Prostate gland (tissue), 2 donors: ENCODE measurements around the gene GRK3. TPM values are rescaled to one million over a fixed set of nuclear protein-coding genes. Genes with fewer than 3 reads are reported as not detected.

ENCODE experiments used
- DNase-seq: peaks from one replicate; pipeline ENCODE4 v3.0.0-alpha.2; 2019; ENCODE audit warnings: low spot score
- H3K27ac ChIP-seq, 2 donors: fragments of 200-600 bp; sonication (generic); 2 replicates each; pipeline ENCODE4 v1.5.1; 2017 to 2019
- H3K27me3 ChIP-seq: fragments of 200-600 bp; sonication (generic); replicated peaks from 2 replicates; pipeline ENCODE4 v1.5.1; 2019; ENCODE audit not compliant: insufficient read depth
- H3K36me3 ChIP-seq, 2 donors: fragments of 200-600 bp; sonication (generic); 1 replicate in 1 of 2; 2 replicates in 1 of 2; pipeline versions ENCODE4 v1.5.1 to v1.8.1; 2017 to 2019
- H3K4me1 ChIP-seq: fragments of 200-600 bp; sonication (generic); replicated peaks from 2 replicates; pipeline ENCODE4 v1.5.1; 2019
- H3K4me3 ChIP-seq, 2 donors: fragments of 200-600 bp; sonication (generic); 2 replicates each; pipeline ENCODE4 v1.5.1; 2017 to 2019
- H3K9me3 ChIP-seq: fragments of 200-600 bp; sonication (generic); 2 replicates; pipeline ENCODE4 v1.5.1; 2017
- POLR2A ChIP-seq: fragments of 450-650 bp; IDR thresholded peaks from one replicate; pipeline ENCODE4 v1.6.1; 2016; ENCODE audit warnings: antibody characterized with exemption, mild to moderate bottlenecking
- POLR2AphosphoS5 ChIP-seq: sonication (generic); formaldehyde crosslinking; IDR thresholded peaks from one replicate; pipeline ENCODE4 v1.6.1; 2017; ENCODE audit warnings: antibody characterized with exemption
- WGBS: methylation state at CpG from one replicate; pipeline ENCODE4 v1.1.5; 2018; 5-methylcytosine and 5-hydroxymethylcytosine counted together
- intact Hi-C: fragments of 100-400 bp; cut with DNase I; formaldehyde crosslinking; loops from one replicate; pipeline ENCODE4 v1.14.2; 2022
- total RNA-seq, 2 donors: library from RNA; depleted of rRNA; stranded (reverse); fragments of >200 nt; gene quantifications; one replicate each; pipeline ENCODE4 v1.1.0, GENCODE V29; 2016
- TF ChIP-seq, protein P1 (sequence below), 4 experiments: fragments of 200-600 bp in 2 of 4; fragments of 450-650 bp in 2 of 4; sonication (generic) in 2 of 4; IDR thresholded peaks; 1 replicate in 3 of 4; 2 replicates in 1 of 4; pipeline ENCODE4 v1.5.1; 2016 to 2019; ENCODE audit warnings: antibody characterized with exemption in 4 of 4, mild to moderate bottlenecking in 2 of 4, moderate library complexity in 2 of 4

Gene GRK3
- total RNA-seq, 2 donors from 2014 or later = 10.2 to 16.9 TPM

DNA sequence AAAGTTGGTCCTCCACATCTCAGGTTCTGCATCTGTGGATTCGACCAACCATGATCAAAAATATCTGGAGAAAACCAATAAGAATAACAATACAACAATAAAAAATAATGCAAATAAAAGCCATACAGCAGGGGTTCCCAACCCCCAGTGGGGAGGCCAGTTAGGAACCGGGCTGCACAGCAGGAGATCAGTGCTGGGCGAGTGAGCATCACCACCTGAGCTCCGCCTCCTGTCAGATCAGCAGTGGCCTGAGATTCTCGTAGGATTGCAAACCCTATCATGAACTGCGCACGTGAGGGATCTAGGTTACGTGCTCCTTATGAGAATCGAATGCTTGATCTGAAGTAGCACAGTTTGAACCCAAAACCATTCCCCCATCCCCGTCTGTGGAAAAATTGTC is 152.2 kb downstream of the GRK3 start:
- H3K27me3 ChIP-seq = no peaks in the 10 kb centered on the region
- H3K4me1 ChIP-seq = no peaks in the 10 kb centered on the region
- TF ChIP-seq, protein P1, sequence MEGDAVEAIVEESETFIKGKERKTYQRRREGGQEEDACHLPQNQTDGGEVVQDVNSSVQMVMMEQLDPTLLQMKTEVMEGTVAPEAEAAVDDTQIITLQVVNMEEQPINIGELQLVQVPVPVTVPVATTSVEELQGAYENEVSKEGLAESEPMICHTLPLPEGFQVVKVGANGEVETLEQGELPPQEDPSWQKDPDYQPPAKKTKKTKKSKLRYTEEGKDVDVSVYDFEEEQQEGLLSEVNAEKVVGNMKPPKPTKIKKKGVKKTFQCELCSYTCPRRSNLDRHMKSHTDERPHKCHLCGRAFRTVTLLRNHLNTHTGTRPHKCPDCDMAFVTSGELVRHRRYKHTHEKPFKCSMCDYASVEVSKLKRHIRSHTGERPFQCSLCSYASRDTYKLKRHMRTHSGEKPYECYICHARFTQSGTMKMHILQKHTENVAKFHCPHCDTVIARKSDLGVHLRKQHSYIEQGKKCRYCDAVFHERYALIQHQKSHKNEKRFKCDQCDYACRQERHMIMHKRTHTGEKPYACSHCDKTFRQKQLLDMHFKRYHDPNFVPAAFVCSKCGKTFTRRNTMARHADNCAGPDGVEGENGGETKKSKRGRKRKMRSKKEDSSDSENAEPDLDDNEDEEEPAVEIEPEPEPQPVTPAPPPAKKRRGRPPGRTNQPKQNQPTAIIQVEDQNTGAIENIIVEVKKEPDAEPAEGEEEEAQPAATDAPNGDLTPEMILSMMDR (IDR thresholded peaks at IDR 0.05) = no peak
- TF ChIP-seq POLR2A = no peak
- no peak for TF ChIP-seq POLR2AphosphoS5
- 88% methylated on average over 10 of the region's 10 CpGs for WGBS
- H3K4me3 ChIP-seq = no peak overlapping the region
- H3K36me3 ChIP-seq = no peaks in the 10 kb centered on the region
- H3K9me3 ChIP-seq = no peaks in the 10 kb centered on the region
- no peak for DNase-seq
- intact Hi-C loops = no loop called here
- no peak overlapping the region for H3K27ac ChIP-seq

DNA sequence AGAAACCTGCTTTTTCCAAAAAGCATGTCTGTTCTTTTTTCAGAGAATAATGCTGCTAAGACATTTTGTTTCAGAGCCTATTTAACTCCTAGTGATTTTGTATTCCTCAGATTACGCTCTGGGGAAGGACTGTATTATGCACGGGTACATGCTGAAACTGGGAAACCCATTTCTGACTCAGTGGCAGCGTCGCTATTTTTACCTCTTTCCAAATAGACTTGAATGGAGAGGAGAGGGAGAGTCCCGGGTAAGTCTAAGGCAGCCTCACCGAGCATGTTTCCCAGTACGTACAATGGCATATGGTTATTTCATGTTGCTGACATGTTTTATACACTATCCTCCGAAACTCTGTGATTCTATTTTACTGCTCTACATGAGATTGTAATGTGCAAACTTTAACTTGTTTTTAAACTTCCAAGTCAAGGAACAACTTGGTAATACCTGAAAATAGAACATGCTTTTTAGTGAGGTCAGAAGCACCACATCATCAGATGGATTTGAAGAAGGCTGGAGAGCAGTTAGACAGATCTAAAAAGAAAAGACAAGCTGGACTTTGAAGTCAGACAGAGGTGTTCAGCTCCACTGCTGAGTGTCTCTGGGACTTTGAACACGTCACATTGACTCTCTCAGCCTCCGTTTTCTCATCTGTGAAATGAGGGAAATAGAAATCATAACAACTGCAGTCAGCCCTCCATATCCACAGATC is 153.8 kb downstream of the GRK3 start:
- TF ChIP-seq, protein P1 (IDR thresholded peaks at IDR 0.05) = no peak
- TF ChIP-seq POLR2A = no peak
- TF ChIP-seq POLR2AphosphoS5 = no peak
- H3K27ac ChIP-seq = no peak overlapping the region
- H3K27me3 ChIP-seq = no peaks in the 10 kb centered on the region
- no peaks in the 10 kb centered on the region for H3K4me1 ChIP-seq
- intact Hi-C loops = no loop called here
- H3K9me3 ChIP-seq = no peaks in the 10 kb centered on the region
- WGBS = 89% methylated on average over 10 of the region's 10 CpGs
- DNase-seq = no peak
- no peaks in the 10 kb centered on the region for H3K36me3 ChIP-seq
- no peak overlapping the region for H3K4me3 ChIP-seq

DNA sequence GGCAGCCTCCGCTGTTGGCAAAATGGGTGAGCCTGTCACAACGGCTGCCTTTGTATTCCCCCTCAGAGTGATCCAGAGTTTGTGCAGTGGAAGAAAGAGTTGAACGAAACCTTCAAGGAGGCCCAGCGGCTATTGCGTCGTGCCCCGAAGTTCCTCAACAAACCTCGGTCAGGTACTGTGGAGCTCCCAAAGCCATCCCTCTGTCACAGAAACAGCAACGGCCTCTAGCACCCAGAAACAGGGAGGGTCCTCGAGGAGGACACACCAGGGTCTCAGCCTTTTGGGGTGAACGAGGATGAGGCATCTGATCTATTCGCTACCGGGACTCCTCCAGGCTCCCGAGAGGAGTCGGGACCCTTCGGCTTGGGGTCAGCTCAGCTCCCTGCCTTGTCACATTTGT is 157.7 kb downstream of the GRK3 start:
- no peak overlapping the region for H3K4me3 ChIP-seq
- H3K9me3 ChIP-seq = no peaks in the 10 kb centered on the region
- TF ChIP-seq POLR2A (no peak), POLR2AphosphoS5 (no peak)
- TF ChIP-seq, protein P1 (IDR thresholded peaks at IDR 0.05) = no peak
- no peaks in the 10 kb centered on the region for H3K27me3 ChIP-seq
- WGBS = 96% methylated on average over 16 of the region's 16 CpGs
- H3K27ac ChIP-seq = no peak overlapping the region
- H3K36me3 ChIP-seq = no peaks in the 10 kb centered on the region
- H3K4me1 ChIP-seq = no peaks in the 10 kb centered on the region
- intact Hi-C loops = no loop called here
- DNase-seq = no peak

DNA sequence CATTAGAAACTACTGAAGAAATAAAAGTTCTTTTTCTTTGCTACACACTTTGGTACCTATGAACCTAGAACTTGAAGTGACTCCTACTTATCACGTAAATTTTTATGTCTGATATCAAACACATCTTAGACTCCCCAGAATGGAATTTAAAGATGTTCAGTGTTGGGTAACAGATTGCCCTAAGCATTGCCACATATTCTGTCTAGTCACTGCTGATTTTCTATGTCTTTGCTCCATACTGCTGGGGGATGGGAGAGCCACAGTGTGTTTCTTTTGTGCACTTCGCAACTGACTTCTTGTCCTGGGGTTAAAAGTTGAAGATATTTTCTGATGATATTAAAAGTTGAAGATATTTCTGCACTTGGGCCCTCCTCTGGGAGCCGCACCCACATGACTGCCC is 158.2 kb downstream of the GRK3 start:
- Histone ChIP-seq H3K27me3 (no peaks in the 10 kb centered on the region), H3K27ac (no peak overlapping the region), H3K36me3 (no peaks in the 10 kb centered on the region), H3K4me1 (no peaks in the 10 kb centered on the region), H3K4me3 (no peak overlapping the region), H3K9me3 (no peaks in the 10 kb centered on the region)
- WGBS = 91% methylated on average over 3 of the region's 3 CpGs
- no peak for DNase-seq
- intact Hi-C loops = no loop called here
- TF ChIP-seq POLR2A (no peak), POLR2AphosphoS5 (no peak)
- TF ChIP-seq, protein P1 (IDR thresholded peaks at IDR 0.05) = no peak

DNA sequence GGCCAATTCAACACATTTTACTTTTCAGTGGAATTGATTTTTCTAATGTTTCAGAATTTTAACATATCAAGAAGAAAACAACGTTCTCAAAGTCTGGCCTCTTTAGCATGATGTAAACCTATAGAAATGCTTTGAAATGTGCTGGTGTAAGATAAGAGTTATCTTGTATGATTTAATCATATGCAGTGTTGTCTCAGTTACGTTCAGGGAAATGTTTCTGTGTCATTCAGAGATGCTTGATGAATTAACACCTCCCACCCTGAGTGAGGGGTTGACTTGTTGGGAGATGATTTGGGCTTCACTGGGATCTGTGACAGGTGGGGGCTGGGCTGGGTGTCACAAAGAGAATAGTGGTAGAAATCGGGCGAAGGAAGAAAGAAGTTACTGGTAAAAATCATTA is 161.8 kb downstream of the GRK3 start:
- Histone ChIP-seq H3K27me3 (no peaks in the 10 kb centered on the region), H3K27ac (peak overlapping the region in 1 of 2 donors; percentile 0), H3K4me3 (no peak overlapping the region), H3K9me3 (no peaks in the 10 kb centered on the region), H3K36me3 (no peaks in the 10 kb centered on the region), H3K4me1 (no peaks in the 10 kb centered on the region)
- 59% methylated on average over 4 of the region's 4 CpGs for WGBS
- TF ChIP-seq POLR2AphosphoS5 = no peak
- TF ChIP-seq, protein P1 (IDR thresholded peaks at IDR 0.05) = no peak
- no peak for TF ChIP-seq POLR2A
- intact Hi-C loops = no loop called here
- DNase-seq = no peak
